ENCODE measurements around the gene EIF4EBP2.

EIF4EBP2 gene

DNA sequence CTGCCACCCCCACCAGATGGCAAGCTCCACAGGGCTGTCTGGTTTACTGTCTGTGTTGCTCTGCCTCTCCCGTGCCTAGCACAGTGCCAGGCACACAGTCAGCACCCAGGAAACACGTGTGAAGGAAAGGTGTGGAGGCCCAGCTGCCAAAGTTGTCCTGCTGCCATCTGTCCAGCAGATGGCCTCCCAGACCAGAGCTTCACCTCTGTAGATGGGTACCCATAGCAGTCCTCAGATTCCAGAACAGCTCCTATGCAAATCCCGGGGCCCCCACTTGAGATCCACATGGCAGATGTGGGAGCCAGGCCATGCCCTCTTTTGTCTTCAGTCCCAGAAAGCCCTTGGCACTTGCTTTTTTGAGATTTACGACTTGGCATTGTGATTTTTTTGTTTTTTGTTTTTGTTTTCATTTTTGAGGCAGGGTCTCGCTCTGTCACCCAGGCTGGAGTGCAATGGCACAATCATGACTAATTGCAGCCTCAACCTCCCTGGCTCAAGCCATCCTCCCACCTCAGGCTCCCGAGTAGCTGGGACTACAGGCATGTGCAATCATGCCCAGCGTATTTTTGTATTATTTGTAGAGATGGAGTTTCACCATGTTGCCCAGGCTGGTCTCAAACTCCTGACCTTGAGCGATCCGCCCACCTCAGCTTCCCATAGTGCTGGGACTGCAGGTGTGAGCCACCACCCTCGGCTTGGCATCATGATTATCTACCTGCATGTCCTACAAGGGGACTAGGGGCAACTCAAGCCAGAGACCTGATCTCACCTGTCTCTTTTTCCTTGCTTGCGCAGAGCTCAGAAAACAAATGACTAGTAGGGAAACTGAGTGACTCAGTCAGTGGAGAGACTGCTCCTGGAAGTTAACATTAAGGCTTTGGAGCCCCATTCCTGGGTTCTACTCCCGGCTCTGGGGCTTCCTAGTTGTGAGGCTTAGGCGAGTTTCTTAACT is 57.7 kb downstream of the EIF4EBP2 start:
- Histone ChIP-seq H2AFZ (no peak overlapping the region), H3K9me3 (ENCODE audit: control insufficient read depth, low read length) (no peaks in the 10 kb centered on the region), H3K9ac (no peak overlapping the region), H3K36me3 (ENCODE audit: control insufficient read depth, insufficient read depth, low read length) (no peaks in the 10 kb centered on the region), H3K27me3 (ENCODE audit: control insufficient read depth, insufficient read depth, low read length) (no peaks in the 10 kb centered on the region), H3K4me1 (peaks cover 3% of the 10 kb centered on the region), H3K27ac (no peak overlapping the region), H3K79me2 (no peaks in the 10 kb centered on the region), H3K4me3 (ENCODE audit: low read depth, low read length) (no peak overlapping the region), H3K4me2 (ENCODE audit: low read length) (no peak overlapping the region)
- TF ChIP-seq, protein P1, sequence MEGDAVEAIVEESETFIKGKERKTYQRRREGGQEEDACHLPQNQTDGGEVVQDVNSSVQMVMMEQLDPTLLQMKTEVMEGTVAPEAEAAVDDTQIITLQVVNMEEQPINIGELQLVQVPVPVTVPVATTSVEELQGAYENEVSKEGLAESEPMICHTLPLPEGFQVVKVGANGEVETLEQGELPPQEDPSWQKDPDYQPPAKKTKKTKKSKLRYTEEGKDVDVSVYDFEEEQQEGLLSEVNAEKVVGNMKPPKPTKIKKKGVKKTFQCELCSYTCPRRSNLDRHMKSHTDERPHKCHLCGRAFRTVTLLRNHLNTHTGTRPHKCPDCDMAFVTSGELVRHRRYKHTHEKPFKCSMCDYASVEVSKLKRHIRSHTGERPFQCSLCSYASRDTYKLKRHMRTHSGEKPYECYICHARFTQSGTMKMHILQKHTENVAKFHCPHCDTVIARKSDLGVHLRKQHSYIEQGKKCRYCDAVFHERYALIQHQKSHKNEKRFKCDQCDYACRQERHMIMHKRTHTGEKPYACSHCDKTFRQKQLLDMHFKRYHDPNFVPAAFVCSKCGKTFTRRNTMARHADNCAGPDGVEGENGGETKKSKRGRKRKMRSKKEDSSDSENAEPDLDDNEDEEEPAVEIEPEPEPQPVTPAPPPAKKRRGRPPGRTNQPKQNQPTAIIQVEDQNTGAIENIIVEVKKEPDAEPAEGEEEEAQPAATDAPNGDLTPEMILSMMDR (IDR thresholded peaks at IDR 0.05), result peak; percentile 81

DNA sequence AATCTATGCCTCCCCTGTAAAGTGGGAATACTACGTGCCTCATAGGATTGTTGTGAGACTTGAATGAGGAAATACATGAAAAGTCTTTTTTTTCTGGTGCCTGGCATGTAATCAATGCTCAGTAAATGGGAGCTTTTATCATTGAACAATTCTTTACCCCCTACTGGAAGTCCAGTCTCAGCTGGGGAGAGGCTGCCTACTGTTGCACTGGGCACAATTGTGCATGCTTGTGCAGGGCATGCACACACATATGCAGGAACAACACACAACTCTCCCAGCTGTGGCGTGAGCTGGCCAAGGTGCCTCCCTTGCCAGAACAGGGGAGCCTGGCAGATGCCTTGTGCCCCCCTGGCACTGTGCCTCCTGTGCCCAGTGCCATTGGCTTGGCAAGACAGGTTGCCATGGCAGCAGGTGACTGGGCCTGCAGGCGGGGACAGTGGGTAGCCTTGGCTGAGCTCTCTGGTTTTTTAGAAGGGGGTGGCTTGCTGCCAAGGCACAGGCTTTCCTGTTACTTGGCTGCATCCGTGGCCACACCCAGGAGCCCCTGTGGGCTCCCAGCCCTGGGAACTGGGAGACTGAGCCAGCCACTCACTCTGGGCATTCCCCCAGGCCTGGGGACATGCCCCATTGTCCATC is 58.5 kb downstream of the EIF4EBP2 start:
- Histone ChIP-seq H3K9me3 (ENCODE audit: control insufficient read depth, low read length) (no peaks in the 10 kb centered on the region), H3K36me3 (ENCODE audit: control insufficient read depth, insufficient read depth, low read length) (no peaks in the 10 kb centered on the region), H2AFZ (no peak overlapping the region), H3K27ac (no peak overlapping the region), H3K27me3 (ENCODE audit: control insufficient read depth, insufficient read depth, low read length) (no peaks in the 10 kb centered on the region), H3K79me2 (no peaks in the 10 kb centered on the region), H3K4me1 (peaks cover 3% of the 10 kb centered on the region), H3K9ac (no peak overlapping the region), H3K4me3 (ENCODE audit: low read depth, low read length) (no peak overlapping the region), H3K4me2 (ENCODE audit: low read length) (no peak overlapping the region)
- TF ChIP-seq, protein P1 (IDR thresholded peaks at IDR 0.05), result no peak

DNA sequence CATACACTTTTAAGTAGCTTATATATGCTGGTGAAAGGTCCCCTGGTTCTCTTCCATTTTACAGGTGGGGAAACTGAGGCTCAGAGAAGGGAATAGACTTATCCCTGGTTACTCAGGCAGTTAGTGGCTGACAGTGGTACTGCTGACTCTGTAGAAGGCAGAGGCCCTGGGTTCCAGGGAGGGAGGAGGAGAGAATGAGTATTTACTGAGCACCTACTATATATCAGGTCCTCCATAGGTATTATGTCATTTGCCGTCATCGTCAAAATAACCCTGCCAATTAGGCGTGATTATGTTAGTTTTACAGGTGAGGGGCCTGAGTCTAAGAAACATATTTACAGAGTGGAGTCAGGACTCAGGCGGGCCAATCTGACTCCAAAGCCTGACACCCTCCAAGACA is 61.3 kb downstream of the EIF4EBP2 start:
- Histone ChIP-seq H3K4me3 (ENCODE audit: low read depth, low read length) (no peak overlapping the region), H3K9me3 (ENCODE audit: control insufficient read depth, low read length) (no peaks in the 10 kb centered on the region), H3K9ac (no peak overlapping the region), H3K36me3 (ENCODE audit: control insufficient read depth, insufficient read depth, low read length) (no peaks in the 10 kb centered on the region), H3K79me2 (no peaks in the 10 kb centered on the region), H3K4me2 (ENCODE audit: low read length) (no peak overlapping the region), H2AFZ (no peak overlapping the region), H3K4me1 (no peaks in the 10 kb centered on the region), H3K27ac (no peak overlapping the region), H3K27me3 (ENCODE audit: control insufficient read depth, insufficient read depth, low read length) (no peaks in the 10 kb centered on the region)
- TF ChIP-seq, protein P1 (IDR thresholded peaks at IDR 0.05), result no peak

DNA sequence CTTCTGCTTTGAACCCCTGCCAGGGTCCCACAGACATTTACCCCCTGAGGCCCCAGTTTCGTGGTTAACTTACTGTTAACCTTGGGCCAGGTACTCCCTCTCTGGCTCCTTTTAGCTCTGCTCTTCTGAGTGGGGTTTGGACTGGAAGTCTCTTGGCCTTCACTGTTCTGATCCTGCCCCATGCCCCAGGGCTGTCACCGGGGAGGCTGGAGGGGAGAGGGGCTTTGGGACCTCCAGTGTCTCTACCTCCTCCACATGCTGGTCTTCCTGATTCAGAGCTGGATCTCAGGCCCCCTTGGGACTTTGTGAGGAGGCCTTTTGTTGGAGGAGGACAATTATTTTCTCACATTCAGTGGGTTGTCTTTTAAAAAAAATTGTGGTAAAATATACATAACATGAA is 61.9 kb downstream of the EIF4EBP2 start:
- no peaks in the 10 kb centered on the region for H3K4me1 ChIP-seq
- no peak overlapping the region for H3K9ac ChIP-seq
- no peak overlapping the region for H3K4me2 ChIP-seq (ENCODE audit: low read length)
- H3K36me3 ChIP-seq (ENCODE audit: control insufficient read depth, insufficient read depth, low read length), result no peaks in the 10 kb centered on the region
- no peaks in the 10 kb centered on the region for H3K9me3 ChIP-seq (ENCODE audit: control insufficient read depth, low read length)
- no peak overlapping the region for H2AFZ ChIP-seq
- H3K27me3 ChIP-seq (ENCODE audit: control insufficient read depth, insufficient read depth, low read length), result no peaks in the 10 kb centered on the region
- no peak overlapping the region for H3K27ac ChIP-seq
- TF ChIP-seq, protein P1 (IDR thresholded peaks at IDR 0.05), result no peak
- no peak overlapping the region for H3K4me3 ChIP-seq (ENCODE audit: low read depth, low read length)
- no peaks in the 10 kb centered on the region for H3K79me2 ChIP-seq
